Stimulated activated CD8-positive, alpha-beta memory T cell treated with anti-CD3 and anti-CD28 coated beads, Interleukin-12 subunit alpha, Interleukin-12 subunit beta, amount 100 ng/mL, for 24 hours (primary cell): Measurements from ENCODE around the gene SDS.

Experiments used
- DNase-seq: peaks from one replicate; pipeline ENCODE4 v3.0.0-alpha.2; 2020; ENCODE audit errors: extremely low read depth

Gene SDS

GRCh38 chr12:113399490-113399889 lies 4.2 kb downstream of the SDS start:
- DNase-seq = no peak

GRCh38 chr12:113398346-113399290 lies 5.1 kb downstream of the SDS start:
- no peak for DNase-seq

GRCh38 chr12:113397497-113398197 lies 6.0 kb downstream of the SDS start:
- no peak for DNase-seq

- no peak for DNase-seq
Measured at GRCh38 chr12:113396828-113397496, 6.7 kb downstream of the SDS start.

- no peak for DNase-seq
Measured at GRCh38 chr12:113396200-113396599, 7.5 kb downstream of the SDS start.

- DNase-seq = no peak
Measured at GRCh38 chr12:113395119-113395518, 8.6 kb downstream of the SDS start.

GRCh38 chr12:113393749-113394148 lies 9.9 kb downstream of the SDS start:
- no peak for DNase-seq

GRCh38 chr12:113392988-113393579 lies 10.6 kb downstream of the SDS start:
- no peak for DNase-seq

GRCh38 chr12:113392520-113392919 lies 11.2 kb downstream of the SDS start:
- DNase-seq = no peak

GRCh38 chr12:113391650-113392337 lies 11.9 kb downstream of the SDS start:
- no peak for DNase-seq

GRCh38 chr12:113391145-113391544 lies 12.5 kb downstream of the SDS start:
- DNase-seq = no peak

- DNase-seq = no peak
Measured at GRCh38 chr12:113390064-113391043, 13.3 kb downstream of the SDS start.

- no peak for DNase-seq
Measured at GRCh38 chr12:113388351-113388750, 15.3 kb downstream of the SDS start.

- DNase-seq = no peak
Measured at GRCh38 chr12:113387631-113388030, 16.1 kb downstream of the SDS start.

- DNase-seq = no peak
Measured at GRCh38 chr12:113386866-113387566, 16.7 kb downstream of the SDS start.

GRCh38 chr12:113385282-113385882 lies 18.3 kb downstream of the SDS start:
- DNase-seq = no peak

GRCh38 chr12:113384778-113385177 lies 18.9 kb downstream of the SDS start:
- no peak for DNase-seq

GRCh38 chr12:113382206-113382605 lies 21.5 kb downstream of the SDS start:
- DNase-seq = no peak

- no peak for DNase-seq
Measured at GRCh38 chr12:113381220-113381619, 22.5 kb downstream of the SDS start.
